Measurements from ENCODE around the gene SLC34A3. TPM values are rescaled to one million over a fixed set of nuclear protein-coding genes. Genes with fewer than 3 reads are reported as not detected.

SLC34A3 gene
- total RNA-seq, 1 experiment from 2014 or later, result not detected

DNA sequence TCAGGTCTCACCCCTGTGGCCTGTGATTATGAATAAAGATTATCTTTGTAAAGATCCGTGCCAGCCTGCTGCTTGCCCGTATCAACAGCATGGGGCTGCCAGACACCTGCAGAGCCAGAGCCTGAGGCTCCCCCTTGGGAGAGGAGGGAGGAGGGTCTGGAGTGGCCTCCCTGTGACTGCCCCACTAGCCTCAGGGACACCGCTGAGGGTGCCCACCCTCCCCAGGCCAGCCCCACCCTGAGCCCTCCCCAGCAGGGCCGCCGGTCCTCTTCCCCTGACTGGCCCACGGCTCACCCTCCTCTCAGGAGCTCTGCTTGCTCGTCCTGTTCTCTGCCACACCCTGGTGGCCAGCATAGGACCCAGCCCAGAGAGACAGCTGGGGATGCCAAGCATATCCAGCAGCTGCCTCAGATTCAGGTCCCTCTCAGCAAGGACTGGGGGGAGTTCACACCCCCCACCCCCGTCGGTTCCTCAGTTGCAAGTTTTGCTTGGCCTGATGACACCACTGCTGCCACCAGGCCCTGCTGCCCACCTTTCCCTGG lies 40.3 kb upstream of the SLC34A3 start:
- H3K36me3 ChIP-seq (ENCODE audit: insufficient read depth, low read length, poor library complexity, severe bottlenecking), result peaks cover 2% of the 10 kb centered on the region
- DNase-seq (ENCODE audit: low spot score), result no peak
- ChIA-PET POLR2A (ENCODE audit: low non-redundant PET) (no interaction called here), CTCF (interaction anchor here (0.6 to 0.8 kb wide), 2 partner anchors 52 to 58 kb away, joined by 3 to 4 read pairs; no protein-coding TSS in a partner anchor)
- TF ChIP-seq, protein P1, sequence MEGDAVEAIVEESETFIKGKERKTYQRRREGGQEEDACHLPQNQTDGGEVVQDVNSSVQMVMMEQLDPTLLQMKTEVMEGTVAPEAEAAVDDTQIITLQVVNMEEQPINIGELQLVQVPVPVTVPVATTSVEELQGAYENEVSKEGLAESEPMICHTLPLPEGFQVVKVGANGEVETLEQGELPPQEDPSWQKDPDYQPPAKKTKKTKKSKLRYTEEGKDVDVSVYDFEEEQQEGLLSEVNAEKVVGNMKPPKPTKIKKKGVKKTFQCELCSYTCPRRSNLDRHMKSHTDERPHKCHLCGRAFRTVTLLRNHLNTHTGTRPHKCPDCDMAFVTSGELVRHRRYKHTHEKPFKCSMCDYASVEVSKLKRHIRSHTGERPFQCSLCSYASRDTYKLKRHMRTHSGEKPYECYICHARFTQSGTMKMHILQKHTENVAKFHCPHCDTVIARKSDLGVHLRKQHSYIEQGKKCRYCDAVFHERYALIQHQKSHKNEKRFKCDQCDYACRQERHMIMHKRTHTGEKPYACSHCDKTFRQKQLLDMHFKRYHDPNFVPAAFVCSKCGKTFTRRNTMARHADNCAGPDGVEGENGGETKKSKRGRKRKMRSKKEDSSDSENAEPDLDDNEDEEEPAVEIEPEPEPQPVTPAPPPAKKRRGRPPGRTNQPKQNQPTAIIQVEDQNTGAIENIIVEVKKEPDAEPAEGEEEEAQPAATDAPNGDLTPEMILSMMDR (conservative IDR thresholded peaks at IDR 0.05; ENCODE audit: low read depth, low read length), result no peak; the same call in 1 of the 2 replicates
- TF ChIP-seq EZH2 (IDR thresholded peaks at IDR 0.05; ENCODE audit: borderline replicate concordance, low read depth, low read length, poor library complexity, severe bottlenecking), result no peak
- H3K4me1 ChIP-seq (ENCODE audit: insufficient read depth, low read length, poor library complexity, severe bottlenecking), result peaks cover 10% of the 10 kb centered on the region
- H3K27me3 ChIP-seq (replicated peaks; ENCODE audit: insufficient read depth, low read depth, low read length, poor library complexity), result no peaks in the 10 kb centered on the region
- BruUV-seq (replicated peaks), result no TSS peak
- no peaks in the 10 kb centered on the region for H3K9me3 ChIP-seq (ENCODE audit: low read depth, low read length, poor library complexity, severe bottlenecking)
- no peak overlapping the region for H3K4me3 ChIP-seq (ENCODE audit: low read depth, low read length, poor library complexity, severe bottlenecking)
- intact Hi-C loops (cut with micrococcal nuclease; ENCODE audit: unreplicated experiment), result no loop called here
- no peak overlapping the region for H3K27ac ChIP-seq (ENCODE audit: low read depth, low read length, poor library complexity, severe bottlenecking)

DNA sequence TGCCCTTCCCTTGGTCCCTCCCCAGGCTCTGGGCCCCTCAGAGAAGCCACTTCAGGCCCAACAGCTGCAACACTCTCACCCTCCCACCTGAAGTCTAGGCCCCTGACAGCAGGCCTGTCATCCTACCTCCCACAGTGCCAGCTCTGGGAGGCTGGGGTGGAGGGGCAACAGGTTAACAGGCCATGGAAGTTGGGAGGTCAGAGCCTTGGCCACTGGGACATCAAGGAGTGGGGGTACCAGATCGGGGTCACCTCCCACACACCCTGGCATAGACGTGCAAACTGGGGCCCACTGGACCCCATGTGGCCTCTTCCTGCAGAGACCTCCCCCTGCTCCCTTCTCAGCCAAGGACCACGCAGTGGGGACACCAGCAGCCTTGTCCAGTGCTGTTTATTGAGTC lies 39.5 kb upstream of the SLC34A3 start:
- CTCF ChIA-PET, result no interaction called here
- H3K4me1 ChIP-seq (ENCODE audit: insufficient read depth, low read length, poor library complexity, severe bottlenecking), result peaks cover 10% of the 10 kb centered on the region
- TF ChIP-seq, protein P1 (conservative IDR thresholded peaks at IDR 0.05; ENCODE audit: low read depth, low read length), result no peak
- TF ChIP-seq EZH2 (IDR thresholded peaks at IDR 0.05; ENCODE audit: borderline replicate concordance, low read depth, low read length, poor library complexity, severe bottlenecking), result no peak
- DNase-seq (ENCODE audit: low spot score), result no peak
- no peak overlapping the region for H3K4me3 ChIP-seq (ENCODE audit: low read depth, low read length, poor library complexity, severe bottlenecking)
- peaks cover 2% of the 10 kb centered on the region for H3K36me3 ChIP-seq (ENCODE audit: insufficient read depth, low read length, poor library complexity, severe bottlenecking)
- no peaks in the 10 kb centered on the region for H3K9me3 ChIP-seq (ENCODE audit: low read depth, low read length, poor library complexity, severe bottlenecking)
- no TSS peak for BruUV-seq (replicated peaks)
- H3K27me3 ChIP-seq (replicated peaks; ENCODE audit: insufficient read depth, low read depth, low read length, poor library complexity), result no peaks in the 10 kb centered on the region
- POLR2A ChIA-PET (ENCODE audit: low non-redundant PET), result no interaction called here
- intact Hi-C loops (cut with micrococcal nuclease; ENCODE audit: unreplicated experiment), result no loop called here
- no peak overlapping the region for H3K27ac ChIP-seq (ENCODE audit: low read depth, low read length, poor library complexity, severe bottlenecking)

DNA sequence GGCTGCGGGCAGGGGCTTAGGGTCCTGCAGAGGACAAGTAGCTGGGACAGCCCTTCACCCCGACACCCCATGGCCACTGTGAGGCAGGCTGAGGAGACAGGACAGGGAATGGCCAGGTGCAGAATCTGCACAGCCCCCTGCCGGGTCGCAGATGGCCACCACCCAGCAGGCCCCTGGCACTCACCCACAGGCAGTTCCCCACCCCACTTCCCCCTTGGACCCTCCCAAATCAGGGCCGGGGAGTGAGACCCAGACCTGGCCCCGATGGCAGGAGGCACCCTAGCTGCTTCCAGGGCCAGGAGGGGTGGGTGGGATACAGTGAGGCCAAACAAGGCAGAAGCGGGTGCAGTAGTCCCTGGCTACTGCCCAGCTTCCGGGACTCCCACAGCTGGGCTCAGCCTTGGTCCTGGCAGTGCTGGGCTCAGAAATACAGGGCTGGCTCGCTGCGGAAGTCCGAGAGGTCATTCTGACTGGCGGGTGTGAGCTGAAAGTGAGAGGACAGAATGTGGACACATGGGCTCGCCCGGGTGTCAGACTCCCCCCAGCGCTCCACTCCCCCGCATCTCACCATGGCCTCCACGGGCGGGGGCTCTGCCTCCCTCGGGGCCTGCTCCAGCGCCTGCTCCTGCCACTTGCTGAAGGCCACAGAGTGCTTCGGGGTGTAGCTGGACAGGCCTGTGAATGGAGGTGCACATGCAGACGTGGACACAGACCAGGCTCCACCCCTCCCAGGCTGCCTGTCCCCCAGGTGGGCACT lies 38.8 kb upstream of the SLC34A3 start:
- Histone ChIP-seq H3K9me3 (ENCODE audit: low read depth, low read length, poor library complexity, severe bottlenecking) (no peaks in the 10 kb centered on the region), H3K4me1 (ENCODE audit: insufficient read depth, low read length, poor library complexity, severe bottlenecking) (peaks cover 10% of the 10 kb centered on the region), H3K4me3 (ENCODE audit: low read depth, low read length, poor library complexity, severe bottlenecking) (no peak overlapping the region), H3K27me3 (replicated peaks; ENCODE audit: insufficient read depth, low read depth, low read length, poor library complexity) (no peaks in the 10 kb centered on the region), H3K36me3 (ENCODE audit: insufficient read depth, low read length, poor library complexity, severe bottlenecking) (peaks cover 2% of the 10 kb centered on the region), H3K27ac (ENCODE audit: low read depth, low read length, poor library complexity, severe bottlenecking) (no peak overlapping the region)
- intact Hi-C loops (cut with micrococcal nuclease; ENCODE audit: unreplicated experiment), result no loop called here
- no TSS peak for BruUV-seq (replicated peaks)
- no peak for TF ChIP-seq EZH2 (IDR thresholded peaks at IDR 0.05; ENCODE audit: borderline replicate concordance, low read depth, low read length, poor library complexity, severe bottlenecking)
- ChIA-PET CTCF (no interaction called here), POLR2A (ENCODE audit: low non-redundant PET) (interaction anchor here (0.7 kb wide), 1 partner anchor 126 kb away, joined by 3 read pairs; no protein-coding TSS in a partner anchor)
- DNase-seq (ENCODE audit: low spot score), result no peak

Measured in A673 (cell line).